Measurements from ENCODE around the gene ZNF436.
"Not testable (repeated sequence)": the region's sequence is repeated elsewhere in the genome, so short reads cannot be mapped to it uniquely, and the experiment has no call there.

ZNF436 gene

GRCh38 chr1:23362218-23362713 is 7.4 kb downstream of the ZNF436 start:
- no peak for DNase-seq

- no peak for DNase-seq
Measured at GRCh38 chr1:23358310-23358875, 11.2 kb downstream of the ZNF436 start.

- DNase-seq = no peak
Measured at GRCh38 chr1:23357138-23357908, 12.3 kb downstream of the ZNF436 start.

DNA sequence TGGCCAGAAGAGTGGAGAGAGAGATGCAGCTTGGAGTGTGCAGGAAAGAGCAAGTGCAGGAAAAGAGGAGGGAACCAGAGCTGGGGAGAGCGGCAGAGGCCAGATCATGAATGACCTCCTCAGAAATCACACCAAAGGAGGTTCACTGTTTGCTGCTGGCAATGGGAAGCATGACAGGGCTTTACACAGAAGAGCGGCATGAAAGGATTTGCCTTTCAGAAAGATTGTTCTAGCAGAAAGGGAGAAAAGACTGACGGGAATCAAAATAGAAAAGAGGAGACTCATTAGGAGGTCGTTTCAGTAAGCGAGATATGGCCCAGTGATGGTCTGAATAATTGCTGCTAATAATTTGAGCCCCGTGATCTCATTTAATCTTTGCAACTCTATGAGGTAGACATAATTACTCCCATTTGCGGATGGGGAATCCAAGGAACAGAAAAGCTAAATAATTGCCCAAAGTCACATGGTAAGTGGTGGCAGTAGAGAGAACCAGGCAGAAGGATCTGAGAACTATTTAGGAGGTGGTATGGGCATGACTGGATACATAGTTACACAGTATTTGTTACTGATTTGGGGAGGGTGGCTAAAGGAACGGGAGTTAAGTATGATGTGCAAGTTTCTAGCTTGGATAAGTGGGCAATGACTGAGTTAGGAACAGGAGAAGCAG is 13.0 kb downstream of the ZNF436 start:
- no peak for DNase-seq

DNA sequence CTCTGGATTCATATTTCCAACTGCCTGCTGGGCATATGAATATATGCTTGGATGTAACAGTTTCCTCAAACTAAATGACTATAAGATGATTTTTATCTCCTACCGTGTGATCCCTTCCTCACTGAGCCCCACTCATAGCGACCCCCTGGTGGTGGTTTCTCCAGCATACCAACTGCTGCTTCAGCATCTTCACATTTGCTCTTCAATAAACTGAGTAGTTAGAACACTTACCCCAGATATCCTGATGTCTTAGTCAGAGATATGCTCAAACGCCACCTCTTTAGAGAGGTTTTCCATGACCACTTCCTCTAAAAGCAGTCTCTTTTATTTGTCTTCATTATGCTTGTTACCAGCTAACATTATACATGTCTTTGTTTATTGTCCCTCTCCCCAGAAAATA is 15.4 kb downstream of the ZNF436 start:
- DNase-seq = no peak

DNA sequence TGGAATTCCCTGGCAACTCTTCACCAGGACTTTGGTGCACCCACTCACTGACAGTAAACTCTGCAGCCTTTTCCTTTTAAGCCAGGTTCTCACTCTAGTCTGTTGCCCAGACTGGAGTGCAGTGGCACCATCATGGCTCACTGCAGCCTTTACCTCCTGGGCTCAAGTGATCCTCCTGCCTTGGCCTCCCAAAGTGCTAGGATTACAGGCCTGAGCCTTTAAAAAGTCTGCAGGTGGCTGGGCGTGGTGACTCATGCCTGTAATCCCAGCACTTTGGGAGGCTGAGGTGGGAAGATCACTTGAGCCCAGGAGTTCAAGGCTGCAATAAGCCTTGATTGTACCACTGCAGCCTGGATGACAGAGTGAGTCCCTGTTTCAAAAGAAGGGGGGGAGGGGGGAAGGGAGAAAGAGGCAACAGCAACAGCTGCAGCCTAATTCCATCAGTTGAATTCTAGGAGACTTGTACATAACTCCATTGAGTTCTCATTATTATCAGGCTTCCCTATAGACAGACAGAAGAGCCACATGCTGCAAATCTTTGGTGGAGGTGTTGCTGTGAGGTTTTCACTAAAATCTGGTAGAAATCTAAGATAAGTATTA is 17.4 kb downstream of the ZNF436 start:
- no peak for DNase-seq

GRCh38 chr1:23345920-23346319 is 23.7 kb downstream of the ZNF436 start:
- DNase-seq = no peak

- no peak for DNase-seq
Measured at GRCh38 chr1:23344987-23345472, 24.6 kb downstream of the ZNF436 start.

DNA sequence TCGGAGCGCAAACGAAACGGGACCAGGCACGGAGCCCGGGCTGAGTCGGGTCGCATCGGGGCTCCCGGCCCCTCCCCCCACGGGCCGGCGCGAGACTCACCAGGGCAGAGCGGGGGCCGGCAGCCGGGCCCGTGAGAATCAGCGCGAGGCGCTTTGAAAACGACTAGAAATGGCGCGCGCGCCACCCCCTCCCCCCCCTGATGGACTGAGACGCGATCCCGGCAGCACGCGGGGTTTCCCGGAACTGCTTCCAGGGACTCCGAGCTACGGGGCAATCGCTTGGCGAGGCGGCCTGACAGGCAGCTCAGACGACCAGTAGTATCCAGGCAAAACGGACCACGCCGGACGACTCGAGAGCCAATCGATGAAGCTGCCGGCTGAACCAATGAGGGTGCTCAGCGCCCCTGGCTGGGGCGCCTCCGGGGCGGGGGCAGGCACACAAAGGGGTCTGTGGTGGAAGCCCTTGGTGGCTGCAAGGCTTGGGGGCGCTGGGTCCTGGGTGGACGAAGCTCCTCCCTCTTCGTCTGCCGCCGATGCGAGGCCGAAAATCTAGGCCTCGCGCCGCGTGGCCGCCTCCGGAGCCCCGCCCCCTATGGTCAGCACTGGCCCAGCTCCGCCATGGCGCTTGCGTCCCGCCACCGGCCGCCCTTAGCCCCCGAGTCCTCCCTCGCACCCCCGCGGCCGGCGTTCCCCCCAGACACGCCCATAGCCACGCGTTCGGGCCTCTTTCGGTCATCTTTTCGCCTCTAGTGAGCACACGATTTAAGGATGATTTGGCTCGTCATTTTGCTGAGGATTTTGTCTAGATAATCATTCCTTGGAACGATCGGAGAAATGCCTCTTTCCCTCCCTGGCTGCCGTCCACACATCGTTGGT is 25.3 kb downstream of the ZNF436 start, which contains the start of gene HNRNPR:
TSS of gene HNRNPR (minus strand) at position 174 of the 876 bp plus-strand sequence. CDS start 3,276 bp downstream, outside the sequence.
- peak; percentile 99 for DNase-seq

DNA sequence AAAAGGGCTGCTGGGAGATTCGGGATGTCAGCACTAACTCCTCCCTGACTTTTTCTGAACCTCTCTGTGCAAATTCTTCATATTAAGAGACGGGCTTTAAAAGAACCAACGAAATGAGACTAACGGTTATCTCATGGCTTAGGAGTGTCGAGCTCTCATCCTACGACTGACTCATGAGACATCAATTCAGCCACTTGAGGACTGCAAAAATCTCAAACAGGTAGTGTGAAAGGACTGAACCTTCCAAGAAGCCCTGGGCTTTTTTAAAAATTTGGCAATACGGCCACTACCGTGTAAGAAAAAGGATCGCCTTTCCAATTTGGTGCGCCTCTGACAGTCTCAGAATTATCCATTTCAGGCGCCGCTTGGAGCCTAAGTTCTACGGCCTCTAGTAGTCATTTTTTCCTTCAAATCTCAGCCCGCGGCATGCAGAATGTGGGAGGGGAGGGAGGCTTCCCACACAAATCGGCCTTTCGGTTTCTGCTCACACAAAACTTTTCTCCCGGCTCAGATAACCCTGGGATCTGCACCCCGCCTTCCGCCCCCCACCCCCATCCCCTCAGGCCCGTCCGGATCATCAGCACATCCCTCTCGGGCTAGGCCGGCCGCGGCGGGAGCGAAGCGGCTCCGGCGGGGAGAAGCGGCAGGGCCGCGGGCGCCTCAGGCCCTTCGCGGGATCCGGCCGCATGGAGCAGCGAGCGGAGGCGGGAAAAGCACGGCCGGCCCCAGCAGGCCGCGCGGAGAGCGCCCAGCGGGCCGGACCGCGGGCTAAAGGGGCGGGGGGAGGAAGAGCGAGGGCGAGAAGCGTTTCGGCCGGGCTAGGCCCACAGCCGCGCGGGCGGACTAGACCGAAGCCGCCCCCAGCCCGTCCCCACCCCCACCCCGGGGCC is 26.2 kb downstream of the ZNF436 start:
- peak in 1 of 2 donors; percentile 24 for DNase-seq

DNA sequence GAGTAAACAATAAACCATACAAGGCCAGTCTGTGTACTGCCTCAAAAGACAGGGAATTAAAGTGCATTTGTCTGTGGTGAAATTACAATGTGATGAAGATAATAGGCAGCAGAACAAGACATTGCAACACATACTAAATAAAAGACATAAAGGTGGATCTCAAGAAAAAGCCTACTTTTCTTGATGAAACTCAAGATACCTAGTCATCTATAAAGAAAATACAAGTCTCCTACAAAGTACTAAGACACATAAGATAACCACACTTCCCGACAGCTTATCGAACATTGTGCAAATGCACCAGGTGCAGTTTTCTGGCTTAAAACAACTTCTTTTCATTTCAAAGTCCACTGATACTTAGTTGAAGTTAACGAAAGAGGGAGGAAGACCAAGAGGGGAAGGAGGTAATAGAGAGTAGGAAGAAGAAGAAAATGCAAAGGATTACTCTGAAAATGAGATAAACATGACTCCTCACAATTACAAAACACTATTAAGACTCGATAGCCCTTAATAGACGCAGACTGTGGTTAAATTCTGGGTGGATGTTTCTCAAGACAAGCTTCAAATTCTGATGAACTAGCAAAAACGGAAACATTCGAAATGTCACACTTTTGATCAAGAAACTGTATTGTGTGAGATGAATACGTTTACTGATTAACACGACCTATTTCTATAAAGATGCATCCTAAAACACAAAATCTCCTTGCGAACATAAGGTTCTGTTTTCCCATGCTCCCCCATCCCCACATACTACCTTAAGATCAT is 27.5 kb downstream of the ZNF436 start:
- peak in 1 of 2 donors; percentile 7 for DNase-seq

DNA sequence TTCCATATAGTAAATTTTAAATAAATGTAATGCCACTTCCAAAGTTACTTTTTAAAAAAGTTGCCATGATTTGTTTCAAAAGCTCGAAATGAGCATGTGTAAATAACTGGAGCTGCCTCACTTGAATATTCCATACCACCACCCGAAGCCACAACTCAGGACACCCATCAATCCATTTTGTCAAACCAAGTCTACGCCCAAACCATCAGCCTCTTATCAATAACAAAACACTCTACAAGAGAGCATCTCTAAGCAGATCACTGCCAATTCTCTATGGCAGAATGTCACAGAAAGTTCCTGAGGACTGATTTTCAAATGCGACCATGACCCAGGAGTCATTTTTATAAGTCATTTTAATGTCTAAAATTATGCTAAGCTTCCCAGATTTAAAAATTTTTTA is 30.0 kb downstream of the ZNF436 start:
- DNase-seq = no peak

DNA sequence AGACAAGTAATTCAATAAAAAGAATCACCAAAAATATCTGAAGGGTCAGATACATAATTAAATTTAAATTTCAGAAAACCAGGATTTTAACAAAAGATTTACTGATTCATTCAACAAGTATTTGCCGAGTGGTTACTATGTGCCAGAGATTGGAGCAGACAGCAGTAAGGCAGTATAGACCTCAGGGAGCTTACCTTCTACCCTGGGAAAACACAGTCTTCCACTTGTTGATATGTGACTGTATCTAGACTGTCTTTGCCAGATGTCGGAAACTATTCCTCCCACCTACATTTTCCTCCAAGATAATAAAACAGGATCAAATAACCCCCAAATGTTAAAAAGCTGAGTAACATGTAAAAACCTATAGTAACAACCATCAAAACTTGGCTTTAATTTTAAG is 31.8 kb downstream of the ZNF436 start:
- no peak for DNase-seq

GRCh38 chr1:23331713-23332112 is 37.9 kb downstream of the ZNF436 start:
- no peak for DNase-seq

DNA sequence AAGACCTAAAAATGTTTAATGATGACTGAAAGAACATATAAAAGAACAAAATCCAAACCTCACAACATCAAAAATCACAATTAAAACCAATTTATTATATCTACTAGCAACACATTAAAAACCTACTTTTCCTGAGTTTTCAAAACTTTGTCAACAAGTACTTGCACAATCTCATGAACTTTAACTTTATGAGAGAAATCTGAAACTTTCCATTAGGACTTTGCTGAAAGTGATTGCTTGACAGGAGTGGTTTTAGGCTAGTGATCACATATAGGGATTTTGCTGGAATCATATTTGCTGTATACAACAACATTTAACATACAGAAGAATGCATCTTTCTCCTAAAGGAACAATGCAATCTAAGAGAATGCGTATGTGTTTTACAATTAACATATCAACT is 38.8 kb downstream of the ZNF436 start:
- no peak for DNase-seq

DNA sequence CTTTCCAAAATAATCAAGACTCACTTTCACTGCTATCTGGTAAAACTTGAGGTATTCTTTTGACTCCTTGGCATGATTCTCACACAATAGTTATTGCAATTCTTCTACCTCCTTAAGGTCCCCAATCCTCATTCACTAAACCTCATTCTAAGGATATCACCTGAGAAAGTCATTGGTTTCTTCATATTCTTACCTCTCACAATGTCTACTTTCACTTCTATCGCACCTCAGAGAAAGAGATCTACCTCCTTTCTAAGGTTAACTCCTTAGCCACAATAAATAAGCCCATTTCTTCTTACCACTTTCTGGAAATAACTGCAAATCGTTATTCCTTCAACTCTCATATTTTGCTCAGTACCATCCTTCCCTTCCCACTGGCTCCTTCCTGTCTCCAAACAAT is 44.2 kb downstream of the ZNF436 start:
- DNase-seq = no peak

- no peak for DNase-seq
Measured at GRCh38 chr1:23322770-23323169, 46.9 kb downstream of the ZNF436 start.

DNA sequence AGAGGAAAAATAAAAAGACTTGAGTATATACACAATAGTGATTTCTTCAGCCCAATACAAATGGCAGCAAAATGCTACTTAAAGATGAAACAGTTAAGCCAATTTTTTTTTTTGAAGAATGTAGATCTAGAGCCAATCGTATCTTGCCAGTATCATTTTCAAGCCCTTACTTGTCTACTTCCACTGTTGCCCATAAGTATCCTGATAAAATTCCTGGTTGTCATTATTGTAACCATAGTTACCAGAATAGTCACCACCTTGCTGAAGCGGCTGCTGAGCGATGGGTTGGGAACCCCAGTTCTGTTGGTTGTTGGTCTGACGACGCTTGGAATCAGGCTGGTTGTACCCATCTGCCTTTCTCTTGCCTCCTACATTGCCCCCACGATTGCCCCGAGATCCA is 59.4 kb downstream of the ZNF436 start:
- DNase-seq = not testable (repeated sequence)

Measured in CD4-positive, alpha-beta T cell treated with Interleukin-1 beta for 1 hour (primary cell).